Neural cell (in vitro differentiated cells): ENCODE results near the gene ADAT3. TPM values are rescaled to one million over a fixed set of nuclear protein-coding genes. Genes with fewer than 3 reads are reported as not detected.

Experiments used
- H2AFZ ChIP-seq: fragments of 200-600, 300-800 bp; sonication (generic), shearing (Covaris generic); 2 replicates; pipeline ENCODE4 v1.6.0; 2014; ENCODE audit warnings: low read depth, mild to moderate bottlenecking, antibody characterized with exemption, low read length, moderate library complexity
- H3F3A ChIP-seq: fragments of 200-600 bp; shearing (Covaris generic); 2 replicates; pipeline ENCODE4 v1.6.1; 2016; ENCODE audit warnings: mild to moderate bottlenecking, moderate library complexity, mixed read lengths, antibody characterized with exemption, low read length; ENCODE audit not compliant: insufficient read depth, poor library complexity, severe bottlenecking
- H3K27ac ChIP-seq: fragments of 200-600, 300-800 bp; sonication (generic), shearing (Covaris generic); 2 replicates; pipeline ENCODE4 v1.5.1; 2014; ENCODE audit warnings: mild to moderate bottlenecking, low read length, moderate library complexity
- H3K27me3 ChIP-seq: fragments of 300-800, 200-600 bp; sonication (generic), shearing (Covaris generic); 2 replicates; pipeline ENCODE4 v1.6.0; 2014; ENCODE audit warnings: mild to moderate bottlenecking, low read depth, low read length, moderate library complexity; ENCODE audit not compliant: insufficient read depth
- H3K36me3 ChIP-seq: fragments of 300-800, 200-600 bp; sonication (generic), shearing (Covaris generic); 2 replicates; pipeline ENCODE4 v1.5.1; 2014; ENCODE audit warnings: mild to moderate bottlenecking, antibody characterized with exemption, low read length, moderate library complexity; ENCODE audit not compliant: insufficient read depth
- H3K4me2 ChIP-seq: fragments of 300-800, 200-600 bp; sonication (generic), shearing (Covaris generic); 2 replicates; pipeline ENCODE4 v1.6.0; 2014; ENCODE audit warnings: mild to moderate bottlenecking, low read length
- H3K4me3 ChIP-seq: fragments of 300-800, 200-600 bp; sonication (generic), shearing (Covaris generic); 2 replicates; pipeline ENCODE4 v1.5.1; 2014; ENCODE audit warnings: mild to moderate bottlenecking, low read length, moderate library complexity
- H3K79me2 ChIP-seq: fragments of 200-600 bp; shearing (Covaris generic); replicated peaks from 2 replicates; pipeline ENCODE4 v1.6.0; 2014; ENCODE audit warnings: mild to moderate bottlenecking, low read length, moderate library complexity; ENCODE audit not compliant: insufficient read depth
- H3K9ac ChIP-seq: fragments of 300-800, 200-600 bp; sonication (generic), shearing (Covaris generic); 2 replicates; pipeline ENCODE4 v1.6.1; 2016; ENCODE audit warnings: mild to moderate bottlenecking, low read length, mixed read lengths
- H3K9me2 ChIP-seq: fragments of 200-600 bp; shearing (Covaris generic); 2 replicates; pipeline ENCODE4 v1.6.1; 2016; ENCODE audit warnings: mild to moderate bottlenecking, low read length, mixed read lengths; ENCODE audit not compliant: insufficient read depth
- H3K9me3 ChIP-seq: fragments of 200-600, 300-800 bp; sonication (generic), shearing (Covaris generic); 2 replicates; pipeline ENCODE4 v1.6.1; 2016; ENCODE audit warnings: mild to moderate bottlenecking, mixed run types, low read length, moderate library complexity, mixed read lengths
- H4K20me1 ChIP-seq: fragments of 200-600 bp; shearing (Covaris generic); 2 replicates; pipeline ENCODE4 v1.6.1; 2016; ENCODE audit warnings: mild to moderate bottlenecking, mixed run types; ENCODE audit not compliant: insufficient read depth
- EP300 ChIP-seq: fragments of 450-650 bp; conservative IDR thresholded peaks from 2 replicates; pipeline ENCODE4 v1.6.1; 2014; ENCODE audit warnings: antibody characterized with exemption, mild to moderate bottlenecking, moderate library complexity; ENCODE audit not compliant: poor library complexity, severe bottlenecking
- EZH2 ChIP-seq: fragments of 200-600, 300-800 bp; shearing (Covaris generic), sonication (generic); IDR thresholded peaks from 2 replicates; pipeline ENCODE4 v1.6.1; 2014; ENCODE audit warnings: antibody characterized with exemption, low read length, borderline replicate concordance, mild to moderate bottlenecking; ENCODE audit not compliant: insufficient read depth, poor library complexity, severe bottlenecking
- MXI1 ChIP-seq: fragments of 450-650 bp; conservative IDR thresholded peaks from 2 replicates; pipeline ENCODE4 v1.6.1; 2014; ENCODE audit warnings: antibody characterized with exemption, mild to moderate bottlenecking; ENCODE audit not compliant: poor library complexity, severe bottlenecking
- POLR2AphosphoS5 ChIP-seq: IDR thresholded peaks from 2 replicates; pipeline ENCODE4 v1.6.1; 2012
- RAD21 ChIP-seq: fragments of 450-650 bp; conservative IDR thresholded peaks from 2 replicates; pipeline ENCODE4 v1.6.1; 2014; ENCODE audit warnings: antibody characterized with exemption, mild to moderate bottlenecking, moderate library complexity
- SMC3 ChIP-seq: fragments of 450-650 bp; conservative IDR thresholded peaks from 2 replicates; pipeline ENCODE4 v1.6.1; 2014; ENCODE audit warnings: antibody characterized with exemption, mild to moderate bottlenecking, moderate library complexity; ENCODE audit not compliant: poor library complexity
- TAF1 ChIP-seq: IDR thresholded peaks from 2 replicates; pipeline ENCODE4 v1.6.1; 2012; ENCODE audit warnings: low read depth
- polyA plus RNA-seq: library from polyadenylated mRNA; depleted of rRNA; stranded (reverse); fragments of >200 nt; gene quantifications from 2 replicates; pipeline ENCODE4 v1.2.3, GENCODE V29; 2014
- TF ChIP-seq, protein P1 (sequence below): fragments of 450-650 bp; IDR thresholded peaks from 2 replicates; pipeline ENCODE4 v1.5.1; 2014; ENCODE audit warnings: antibody characterized with exemption, mild to moderate bottlenecking, moderate library complexity; ENCODE audit not compliant: poor library complexity, severe bottlenecking
- TF ChIP-seq, protein P2 (sequence below): IDR thresholded peaks from 2 replicates; pipeline ENCODE4 v1.6.1; 2012; ENCODE audit warnings: borderline replicate concordance

ADAT3 gene
- polyA plus RNA-seq, 1 donor from 2014 or later: 1.6 TPM

DNA sequence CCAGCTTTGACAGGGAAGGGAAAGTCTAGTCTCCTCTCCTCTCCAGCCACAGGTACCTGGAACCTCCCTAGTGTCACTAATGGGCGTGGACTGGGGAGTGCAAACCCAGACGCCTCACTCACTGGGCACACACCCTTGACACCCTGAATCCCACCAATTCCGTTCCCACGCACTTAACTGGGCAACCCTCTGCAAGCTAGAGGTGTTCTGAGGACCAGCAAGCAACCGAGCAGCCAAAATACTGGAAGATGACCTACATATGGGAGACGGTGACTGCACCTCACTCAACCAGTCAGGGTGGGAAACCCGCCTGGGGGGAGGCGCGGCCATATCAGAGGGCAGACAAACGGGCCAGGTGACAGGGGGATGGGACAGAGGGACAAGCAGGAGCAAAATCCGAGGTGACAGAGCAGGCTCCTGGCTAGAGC is 20.9 kb upstream of the ADAT3 start:
- H3K4me2 ChIP-seq: peak overlapping the region; percentile 83
- no peaks in the 10 kb centered on the region for H3K9me2 ChIP-seq
- TF ChIP-seq SMC3 (no peak), RAD21 (no peak), TAF1 (no peak), EZH2 (no peak), EP300 (no peak), POLR2AphosphoS5 (no peak)
- TF ChIP-seq, protein P1, sequence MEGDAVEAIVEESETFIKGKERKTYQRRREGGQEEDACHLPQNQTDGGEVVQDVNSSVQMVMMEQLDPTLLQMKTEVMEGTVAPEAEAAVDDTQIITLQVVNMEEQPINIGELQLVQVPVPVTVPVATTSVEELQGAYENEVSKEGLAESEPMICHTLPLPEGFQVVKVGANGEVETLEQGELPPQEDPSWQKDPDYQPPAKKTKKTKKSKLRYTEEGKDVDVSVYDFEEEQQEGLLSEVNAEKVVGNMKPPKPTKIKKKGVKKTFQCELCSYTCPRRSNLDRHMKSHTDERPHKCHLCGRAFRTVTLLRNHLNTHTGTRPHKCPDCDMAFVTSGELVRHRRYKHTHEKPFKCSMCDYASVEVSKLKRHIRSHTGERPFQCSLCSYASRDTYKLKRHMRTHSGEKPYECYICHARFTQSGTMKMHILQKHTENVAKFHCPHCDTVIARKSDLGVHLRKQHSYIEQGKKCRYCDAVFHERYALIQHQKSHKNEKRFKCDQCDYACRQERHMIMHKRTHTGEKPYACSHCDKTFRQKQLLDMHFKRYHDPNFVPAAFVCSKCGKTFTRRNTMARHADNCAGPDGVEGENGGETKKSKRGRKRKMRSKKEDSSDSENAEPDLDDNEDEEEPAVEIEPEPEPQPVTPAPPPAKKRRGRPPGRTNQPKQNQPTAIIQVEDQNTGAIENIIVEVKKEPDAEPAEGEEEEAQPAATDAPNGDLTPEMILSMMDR: no peak
- TF ChIP-seq, protein P2, sequence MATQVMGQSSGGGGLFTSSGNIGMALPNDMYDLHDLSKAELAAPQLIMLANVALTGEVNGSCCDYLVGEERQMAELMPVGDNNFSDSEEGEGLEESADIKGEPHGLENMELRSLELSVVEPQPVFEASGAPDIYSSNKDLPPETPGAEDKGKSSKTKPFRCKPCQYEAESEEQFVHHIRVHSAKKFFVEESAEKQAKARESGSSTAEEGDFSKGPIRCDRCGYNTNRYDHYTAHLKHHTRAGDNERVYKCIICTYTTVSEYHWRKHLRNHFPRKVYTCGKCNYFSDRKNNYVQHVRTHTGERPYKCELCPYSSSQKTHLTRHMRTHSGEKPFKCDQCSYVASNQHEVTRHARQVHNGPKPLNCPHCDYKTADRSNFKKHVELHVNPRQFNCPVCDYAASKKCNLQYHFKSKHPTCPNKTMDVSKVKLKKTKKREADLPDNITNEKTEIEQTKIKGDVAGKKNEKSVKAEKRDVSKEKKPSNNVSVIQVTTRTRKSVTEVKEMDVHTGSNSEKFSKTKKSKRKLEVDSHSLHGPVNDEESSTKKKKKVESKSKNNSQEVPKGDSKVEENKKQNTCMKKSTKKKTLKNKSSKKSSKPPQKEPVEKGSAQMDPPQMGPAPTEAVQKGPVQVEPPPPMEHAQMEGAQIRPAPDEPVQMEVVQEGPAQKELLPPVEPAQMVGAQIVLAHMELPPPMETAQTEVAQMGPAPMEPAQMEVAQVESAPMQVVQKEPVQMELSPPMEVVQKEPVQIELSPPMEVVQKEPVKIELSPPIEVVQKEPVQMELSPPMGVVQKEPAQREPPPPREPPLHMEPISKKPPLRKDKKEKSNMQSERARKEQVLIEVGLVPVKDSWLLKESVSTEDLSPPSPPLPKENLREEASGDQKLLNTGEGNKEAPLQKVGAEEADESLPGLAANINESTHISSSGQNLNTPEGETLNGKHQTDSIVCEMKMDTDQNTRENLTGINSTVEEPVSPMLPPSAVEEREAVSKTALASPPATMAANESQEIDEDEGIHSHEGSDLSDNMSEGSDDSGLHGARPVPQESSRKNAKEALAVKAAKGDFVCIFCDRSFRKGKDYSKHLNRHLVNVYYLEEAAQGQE: no peak
- H3K36me3 ChIP-seq: no peaks in the 10 kb centered on the region
- no peaks in the 10 kb centered on the region for H3K27me3 ChIP-seq
- H4K20me1 ChIP-seq: peaks cover 8% of the 10 kb centered on the region
- H2AFZ ChIP-seq: no peak overlapping the region
- H3K9me3 ChIP-seq: no peaks in the 10 kb centered on the region
- no peaks in the 10 kb centered on the region for H3F3A ChIP-seq
- peak overlapping the region; percentile 98 for H3K4me3 ChIP-seq
- peaks cover 27% of the 10 kb centered on the region for H3K79me2 ChIP-seq
- H3K9ac ChIP-seq: peak overlapping the region; percentile 88
- H3K27ac ChIP-seq: peak overlapping the region; percentile 61

DNA sequence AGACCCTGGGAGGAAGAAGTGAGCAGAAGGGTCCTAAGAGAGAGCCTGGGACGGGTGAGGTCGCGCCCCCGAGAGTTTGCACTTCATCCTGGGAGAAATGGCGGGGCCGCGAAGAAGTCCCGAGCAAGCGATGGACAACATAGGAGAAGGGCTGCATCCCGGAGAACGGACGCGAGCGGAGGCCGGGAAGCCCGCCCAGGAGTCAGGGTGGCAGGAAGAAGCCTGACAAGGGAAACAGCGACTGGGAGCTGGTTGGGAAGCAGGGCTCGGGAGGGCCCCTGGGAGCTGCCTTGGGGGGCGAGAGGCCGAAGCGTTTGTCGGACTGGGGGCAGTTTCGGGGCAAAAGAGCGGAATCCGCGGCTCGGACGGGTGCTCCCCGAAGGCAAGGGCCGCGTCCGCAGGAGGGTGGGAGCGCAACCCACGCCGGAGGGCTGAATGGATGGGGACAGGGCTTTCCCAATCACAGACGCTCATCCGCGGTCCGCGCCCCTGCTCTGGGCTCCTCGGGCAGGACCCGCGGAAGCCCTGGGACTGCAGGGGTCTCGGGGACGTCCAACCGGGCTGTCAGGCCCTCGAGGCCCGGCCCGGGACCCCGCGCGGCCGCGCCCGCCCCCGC is 20.4 kb upstream of the ADAT3 start:
- peak overlapping the region; percentile 83 for H3K4me2 ChIP-seq
- peaks cover 27% of the 10 kb centered on the region for H3K79me2 ChIP-seq
- no peak overlapping the region for H2AFZ ChIP-seq
- peaks cover 8% of the 10 kb centered on the region for H4K20me1 ChIP-seq
- H3K27me3 ChIP-seq: no peaks in the 10 kb centered on the region
- TF ChIP-seq TAF1 (no peak), RAD21 (no peak), MXI1 (no peak), EZH2 (no peak), POLR2AphosphoS5 (no peak)
- TF ChIP-seq, protein P1: no peak
- TF ChIP-seq, protein P2: peak; percentile 45
- H3K9me3 ChIP-seq: no peaks in the 10 kb centered on the region
- H3K9me2 ChIP-seq: no peaks in the 10 kb centered on the region
- no peaks in the 10 kb centered on the region for H3K36me3 ChIP-seq
- H3F3A ChIP-seq: no peaks in the 10 kb centered on the region
- peak overlapping the region; percentile 61 for H3K27ac ChIP-seq
- H3K9ac ChIP-seq: peak overlapping the region; percentile 88
- H3K4me3 ChIP-seq: peak overlapping the region; percentile 98
